GM12864 (cell line): ENCODE data around the gene CAMK2G.
A peak's percentile ranks its signal among the peaks of the same experiment; 100 is the strongest.

ENCODE experiments used
- DNase-seq: peaks from one replicate; pipeline ENCODE4 v3.0.0-alpha.2; 2011; ENCODE audit warnings: low read depth
- H3K4me3 ChIP-seq: 2 replicates; pipeline ENCODE4 v1.5.1; 2011; ENCODE audit warnings: mild to moderate bottlenecking, low read depth, low read length, control low read depth
- TF ChIP-seq, protein P1 (sequence below): IDR thresholded peaks from 2 replicates; pipeline ENCODE4 v1.5.1; 2011; ENCODE audit warnings: low read depth, mild to moderate bottlenecking, moderate library complexity, low read length, control low read depth, inconsistent platforms; ENCODE audit errors: missing control alignments

CAMK2G gene

DNA sequence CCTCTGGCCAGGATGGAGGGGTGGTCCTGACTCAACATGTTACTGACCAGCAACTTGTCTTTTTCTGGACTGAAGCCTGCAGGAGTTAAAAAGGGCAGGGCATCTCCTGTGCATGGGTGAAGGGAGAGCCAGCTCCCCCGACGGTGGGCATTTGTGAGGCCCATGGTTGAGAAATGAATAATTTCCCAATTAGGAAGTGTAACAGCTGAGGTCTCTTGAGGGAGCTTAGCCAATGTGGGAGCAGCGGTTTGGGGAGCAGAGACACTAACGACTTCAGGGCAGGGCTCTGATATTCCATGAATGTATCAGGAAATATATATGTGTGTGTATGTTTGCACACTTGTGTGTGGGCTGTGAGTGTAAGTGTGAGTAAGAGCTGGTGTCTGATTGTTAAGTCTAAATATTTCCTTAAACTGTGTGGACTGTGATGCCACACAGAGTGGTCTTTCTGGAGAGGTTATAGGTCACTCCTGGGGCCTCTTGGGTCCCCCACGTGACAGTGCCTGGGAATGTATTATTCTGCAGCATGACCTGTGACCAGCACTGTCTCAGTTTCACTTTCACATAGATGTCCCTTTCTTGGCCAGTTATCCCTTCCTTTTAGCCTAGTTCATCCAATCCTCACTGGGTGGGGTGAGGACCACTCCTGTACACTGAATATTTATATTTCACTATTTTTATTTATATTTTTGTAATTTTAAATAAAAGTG is 42.6 kb upstream of the CAMK2G start:
- H3K4me3 ChIP-seq, result no peak overlapping the region
- no peak for DNase-seq
- TF ChIP-seq, protein P1, sequence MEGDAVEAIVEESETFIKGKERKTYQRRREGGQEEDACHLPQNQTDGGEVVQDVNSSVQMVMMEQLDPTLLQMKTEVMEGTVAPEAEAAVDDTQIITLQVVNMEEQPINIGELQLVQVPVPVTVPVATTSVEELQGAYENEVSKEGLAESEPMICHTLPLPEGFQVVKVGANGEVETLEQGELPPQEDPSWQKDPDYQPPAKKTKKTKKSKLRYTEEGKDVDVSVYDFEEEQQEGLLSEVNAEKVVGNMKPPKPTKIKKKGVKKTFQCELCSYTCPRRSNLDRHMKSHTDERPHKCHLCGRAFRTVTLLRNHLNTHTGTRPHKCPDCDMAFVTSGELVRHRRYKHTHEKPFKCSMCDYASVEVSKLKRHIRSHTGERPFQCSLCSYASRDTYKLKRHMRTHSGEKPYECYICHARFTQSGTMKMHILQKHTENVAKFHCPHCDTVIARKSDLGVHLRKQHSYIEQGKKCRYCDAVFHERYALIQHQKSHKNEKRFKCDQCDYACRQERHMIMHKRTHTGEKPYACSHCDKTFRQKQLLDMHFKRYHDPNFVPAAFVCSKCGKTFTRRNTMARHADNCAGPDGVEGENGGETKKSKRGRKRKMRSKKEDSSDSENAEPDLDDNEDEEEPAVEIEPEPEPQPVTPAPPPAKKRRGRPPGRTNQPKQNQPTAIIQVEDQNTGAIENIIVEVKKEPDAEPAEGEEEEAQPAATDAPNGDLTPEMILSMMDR, result no peak

DNA sequence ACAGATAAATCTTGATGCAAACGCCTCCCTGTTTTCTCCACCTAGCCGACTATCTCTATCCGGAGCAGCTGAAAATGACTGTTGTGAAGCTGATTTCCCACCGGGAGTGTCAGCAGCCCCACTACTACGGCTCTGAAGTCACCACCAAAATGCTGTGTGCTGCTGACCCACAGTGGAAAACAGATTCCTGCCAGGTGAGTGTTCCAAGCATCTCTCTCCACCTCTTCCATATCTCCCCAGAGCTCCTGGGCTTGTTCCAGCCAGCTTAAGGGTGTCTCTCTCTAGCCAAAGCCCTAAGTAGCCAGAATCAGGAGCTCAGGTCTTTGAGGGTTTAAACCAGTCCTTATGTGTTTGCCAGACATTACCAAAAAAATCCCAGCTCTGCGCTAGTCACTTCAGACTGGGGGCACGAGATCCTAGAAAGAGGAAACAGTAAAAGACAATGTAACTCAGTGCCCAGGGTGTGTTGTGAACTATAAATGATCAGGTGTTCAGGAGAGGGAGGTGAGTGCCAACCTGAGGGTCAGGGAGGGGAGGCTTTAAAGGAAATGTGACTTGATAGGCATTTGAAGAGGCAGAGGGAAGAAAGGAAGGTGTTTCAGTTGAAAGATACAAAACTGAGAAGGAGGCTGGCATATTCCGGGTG is 41.0 kb upstream of the CAMK2G start:
- TF ChIP-seq, protein P1, result no peak
- no peak for DNase-seq
- no peak overlapping the region for H3K4me3 ChIP-seq

DNA sequence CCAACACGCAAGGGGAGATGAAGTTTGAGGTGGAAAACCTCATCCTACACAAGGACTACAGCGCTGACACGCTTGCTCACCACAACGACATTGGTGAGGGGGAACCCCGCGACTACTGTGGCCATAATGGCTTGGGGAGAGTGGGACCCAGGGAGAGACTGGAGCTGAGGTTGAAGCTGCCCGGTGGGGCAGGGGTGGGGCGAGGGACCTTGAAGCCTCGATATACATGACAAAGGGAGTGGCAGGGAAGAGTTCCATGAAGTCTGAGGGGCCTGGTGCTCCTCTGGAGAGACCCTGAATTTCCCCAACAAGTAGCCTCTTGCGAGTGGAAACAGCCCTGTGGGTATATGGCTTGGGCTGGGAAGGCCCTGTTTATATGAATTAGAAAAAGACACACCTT is 39.7 kb upstream of the CAMK2G start:
- no peak for DNase-seq
- no peak overlapping the region for H3K4me3 ChIP-seq
- TF ChIP-seq, protein P1, result no peak

DNA sequence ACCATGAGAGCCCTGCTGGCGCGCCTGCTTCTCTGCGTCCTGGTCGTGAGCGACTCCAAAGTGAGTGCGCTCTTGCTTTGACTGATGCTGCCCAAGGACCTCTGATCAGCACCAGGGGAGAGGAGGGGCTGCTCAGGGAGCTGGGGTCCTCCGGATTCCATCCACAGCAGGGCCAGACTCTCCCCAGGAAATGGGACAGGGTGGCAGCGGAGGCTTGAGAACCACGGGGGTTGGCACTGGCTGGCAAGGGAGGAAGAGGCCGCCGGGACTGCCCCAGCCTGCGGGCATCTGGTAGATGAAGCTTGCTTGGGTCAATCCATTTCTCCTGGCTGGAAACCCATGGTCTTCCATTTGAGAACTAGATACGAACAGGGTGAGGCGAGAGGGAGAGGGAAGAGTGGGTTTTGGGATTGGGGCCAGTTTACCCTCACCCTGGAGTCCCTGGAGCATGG is 37.2 kb upstream of the CAMK2G start:
- TF ChIP-seq, protein P1, result no peak
- DNase-seq, result no peak
- peak overlapping the region; percentile 47 for H3K4me3 ChIP-seq

DNA sequence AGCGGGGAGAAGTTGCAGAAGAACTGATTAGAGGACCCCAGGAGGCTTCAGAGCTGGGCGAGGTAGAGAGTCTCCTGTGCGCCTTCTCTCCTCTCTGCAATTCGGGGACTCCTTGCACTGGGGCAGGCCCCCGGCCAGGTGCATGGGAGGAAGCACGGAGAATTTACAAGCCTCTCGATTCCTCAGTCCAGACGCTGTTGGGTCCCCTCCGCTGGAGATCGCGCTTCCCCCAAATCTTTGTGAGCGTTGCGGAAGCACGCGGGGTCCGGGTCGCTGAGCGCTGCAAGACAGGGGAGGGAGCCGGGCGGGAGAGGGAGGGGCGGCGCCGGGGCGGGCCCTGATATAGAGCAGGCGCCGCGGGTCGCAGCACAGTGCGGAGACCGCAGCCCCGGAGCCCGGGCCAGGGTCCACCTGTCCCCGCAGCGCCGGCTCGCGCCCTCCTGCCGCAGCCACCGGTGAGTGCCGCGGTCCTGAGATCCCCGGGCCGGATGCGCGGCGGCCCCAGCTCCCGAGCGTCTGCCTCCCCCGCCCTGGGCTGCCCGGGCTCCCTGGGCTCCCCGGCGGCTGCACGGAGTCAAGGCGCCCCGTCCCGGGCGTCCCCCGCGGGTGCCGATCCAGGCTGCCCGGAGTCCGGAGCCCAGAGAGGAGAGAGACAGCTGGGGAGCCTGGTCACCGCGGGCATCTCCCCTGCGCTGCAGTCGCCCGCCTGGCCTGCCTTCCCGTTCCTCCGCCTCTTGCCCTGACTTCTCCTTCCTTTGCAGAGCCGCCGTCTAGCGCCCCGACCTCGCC is 36.6 kb upstream of the CAMK2G start, which contains the start of gene PLAU:
Gene PLAU (plus strand): TSS at position 369 of the 789 bp plus-strand sequence. CDS start 424 bp downstream, outside the sequence.
- DNase-seq, result no peak
- TF ChIP-seq, protein P1, result no peak
- peak within 1 kb of the TSS; percentile 47 for H3K4me3 ChIP-seq

DNA sequence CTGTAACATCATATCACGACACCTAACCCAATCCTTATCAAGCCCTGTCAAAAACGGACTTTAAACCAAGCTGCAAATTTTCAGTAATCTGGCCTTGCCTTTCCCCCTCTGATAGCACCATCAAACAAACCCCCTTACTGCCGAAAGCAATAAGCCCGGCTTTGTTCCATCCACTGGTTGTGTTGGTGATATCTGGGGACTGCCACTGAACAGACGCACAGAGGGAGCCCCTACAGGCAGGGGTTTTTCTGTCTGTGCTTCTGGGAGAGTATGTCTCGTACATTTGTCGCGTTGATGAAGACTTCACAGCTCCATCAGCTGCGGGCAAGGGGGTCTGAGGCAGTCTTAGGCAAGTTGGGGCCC is 36.0 kb upstream of the CAMK2G start:
- DNase-seq, result no peak
- peak overlapping the region; percentile 47; the same call in 1 of the 2 replicates for H3K4me3 ChIP-seq
- TF ChIP-seq, protein P1, result no peak
